Thyroid gland (tissue), 4 donors: ENCODE measurements around the gene HS6ST1. TPM values are rescaled to one million over a fixed set of nuclear protein-coding genes. Genes with fewer than 3 reads are reported as not detected.

ENCODE experiments used
- DNase-seq, 2 donors: peaks; one replicate each; pipeline ENCODE4 v3.0.0-alpha.2; 2019
- H3K27ac ChIP-seq, 3 donors: fragments of 200-600 bp; sonication (generic); 1 replicate in 2 of 3; 2 replicates in 1 of 3; pipeline ENCODE4 v1.5.1; 2016 to 2019; ENCODE audit warnings: mild to moderate bottlenecking in 1 of 3, moderate library complexity in 1 of 3
- H3K27me3 ChIP-seq: fragments of 200-600 bp; sonication (generic); one replicate; pipeline ENCODE4 v1.5.1; 2019
- H3K36me3 ChIP-seq, 2 donors: fragments of 200-600 bp; sonication (generic); one replicate each; pipeline ENCODE4 v1.5.1; 2016 to 2019
- H3K4me1 ChIP-seq, 2 donors: fragments of 200-600 bp; sonication (generic); one replicate each; pipeline ENCODE4 v1.5.1; 2017 to 2019
- H3K4me3 ChIP-seq, 3 donors: fragments of 200-600 bp; sonication (generic); replicated peaks in 1 of 3; 1 replicate in 2 of 3; 2 replicates in 1 of 3; pipeline ENCODE4 v1.5.1; 2016; ENCODE audit warnings: mild to moderate bottlenecking in 1 of 3
- H3K9me3 ChIP-seq: fragments of 200-600 bp; sonication (generic); one replicate; pipeline ENCODE4 v1.5.1; 2017
- POLR2A ChIP-seq, 2 donors: fragments of 450-650 bp; IDR thresholded peaks; one replicate each; pipeline ENCODE4 v1.6.1; 2017; ENCODE audit warnings: antibody characterized with exemption in 2 of 2, mild to moderate bottlenecking in 2 of 2, moderate library complexity in 1 of 2
- WGBS, 2 donors: methylation state at CpG; one replicate each; pipeline ENCODE4 v1.1.5; 2017; 5-methylcytosine and 5-hydroxymethylcytosine counted together
- intact Hi-C: fragments of 100-400 bp; cut with DNase I; formaldehyde crosslinking; loops from one replicate; pipeline ENCODE4 v1.15.1; 2023
- total RNA-seq, 4 donors: library from RNA; depleted of rRNA; stranded (reverse); fragments of >200 nt; gene quantifications; one replicate each; pipeline ENCODE4 v1.2.3, GENCODE V29; 2016
- TF ChIP-seq, protein P1 (sequence below), 6 experiments: fragments of 200-600 bp in 3 of 6; fragments of 450-650 bp in 3 of 6; sonication (generic) in 3 of 6; IDR thresholded peaks; one replicate each; pipeline ENCODE4 v1.5.1; 2016 to 2019; ENCODE audit warnings: antibody characterized with exemption in 6 of 6, mild to moderate bottlenecking in 2 of 6, inconsistent platforms in 1 of 6, moderate library complexity in 1 of 6

Gene HS6ST1
- total RNA-seq, 4 donors from 2014 or later, result 27.1 to 35.6 (median 32.5) TPM

DNA sequence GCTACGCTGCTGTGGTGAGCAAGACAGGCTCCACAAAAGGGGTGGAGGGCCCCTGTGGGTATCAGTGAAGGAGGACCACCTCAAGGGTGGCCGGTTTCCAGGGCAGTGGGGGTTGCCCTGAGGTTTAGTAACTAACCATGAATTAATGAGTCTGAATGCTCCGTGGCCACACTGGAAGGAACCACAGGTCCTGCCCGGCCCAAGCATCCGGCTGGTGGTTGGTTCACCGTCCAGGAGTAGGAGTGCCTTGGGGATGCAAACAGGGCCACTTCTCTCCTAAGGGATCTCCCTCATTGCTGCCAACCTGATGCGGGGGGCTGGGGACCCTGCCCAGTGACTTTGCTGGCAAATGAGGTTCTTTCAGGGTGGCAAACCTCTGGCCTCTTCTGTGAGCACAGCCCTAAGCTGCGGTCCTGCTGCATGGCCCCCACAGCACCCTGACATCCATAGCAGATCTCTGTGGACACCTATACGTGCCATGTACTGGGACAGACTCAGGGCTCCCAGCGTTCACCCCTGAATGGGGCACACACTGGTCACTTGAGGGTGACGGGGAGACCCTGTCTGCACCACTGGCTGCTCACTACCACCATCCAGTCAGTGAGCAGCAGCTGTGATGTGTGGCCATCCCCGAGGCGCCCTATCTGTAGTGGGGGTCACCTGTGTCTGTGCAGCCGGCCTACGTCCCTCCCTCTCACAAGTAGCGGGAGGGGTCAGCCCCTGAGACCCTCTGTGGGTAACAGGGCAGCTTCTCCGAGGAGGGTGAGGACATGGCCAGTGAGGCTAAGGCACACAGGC is 41.6 kb downstream of the HS6ST1 start:
- Histone ChIP-seq H3K36me3 (peaks cover 0 to 3% of the 10 kb centered on the region in 2 donors), H3K27ac (no peak overlapping the region), H3K4me1 (peaks cover 14 to 27% of the 10 kb centered on the region in 2 donors), H3K4me3 (no peak overlapping the region), H3K9me3 (no peaks in the 10 kb centered on the region), H3K27me3 (no peaks in the 10 kb centered on the region)
- no peak for DNase-seq
- TF ChIP-seq, protein P1, sequence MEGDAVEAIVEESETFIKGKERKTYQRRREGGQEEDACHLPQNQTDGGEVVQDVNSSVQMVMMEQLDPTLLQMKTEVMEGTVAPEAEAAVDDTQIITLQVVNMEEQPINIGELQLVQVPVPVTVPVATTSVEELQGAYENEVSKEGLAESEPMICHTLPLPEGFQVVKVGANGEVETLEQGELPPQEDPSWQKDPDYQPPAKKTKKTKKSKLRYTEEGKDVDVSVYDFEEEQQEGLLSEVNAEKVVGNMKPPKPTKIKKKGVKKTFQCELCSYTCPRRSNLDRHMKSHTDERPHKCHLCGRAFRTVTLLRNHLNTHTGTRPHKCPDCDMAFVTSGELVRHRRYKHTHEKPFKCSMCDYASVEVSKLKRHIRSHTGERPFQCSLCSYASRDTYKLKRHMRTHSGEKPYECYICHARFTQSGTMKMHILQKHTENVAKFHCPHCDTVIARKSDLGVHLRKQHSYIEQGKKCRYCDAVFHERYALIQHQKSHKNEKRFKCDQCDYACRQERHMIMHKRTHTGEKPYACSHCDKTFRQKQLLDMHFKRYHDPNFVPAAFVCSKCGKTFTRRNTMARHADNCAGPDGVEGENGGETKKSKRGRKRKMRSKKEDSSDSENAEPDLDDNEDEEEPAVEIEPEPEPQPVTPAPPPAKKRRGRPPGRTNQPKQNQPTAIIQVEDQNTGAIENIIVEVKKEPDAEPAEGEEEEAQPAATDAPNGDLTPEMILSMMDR (IDR thresholded peaks at IDR 0.05), result no peak
- no peak for TF ChIP-seq POLR2A (IDR thresholded peaks at IDR 0.05)
- WGBS, 2 donors, result 91 to 93% methylated on average over 9 to 17 of the region's 17 CpGs
- intact Hi-C loops, result no loop called here

DNA sequence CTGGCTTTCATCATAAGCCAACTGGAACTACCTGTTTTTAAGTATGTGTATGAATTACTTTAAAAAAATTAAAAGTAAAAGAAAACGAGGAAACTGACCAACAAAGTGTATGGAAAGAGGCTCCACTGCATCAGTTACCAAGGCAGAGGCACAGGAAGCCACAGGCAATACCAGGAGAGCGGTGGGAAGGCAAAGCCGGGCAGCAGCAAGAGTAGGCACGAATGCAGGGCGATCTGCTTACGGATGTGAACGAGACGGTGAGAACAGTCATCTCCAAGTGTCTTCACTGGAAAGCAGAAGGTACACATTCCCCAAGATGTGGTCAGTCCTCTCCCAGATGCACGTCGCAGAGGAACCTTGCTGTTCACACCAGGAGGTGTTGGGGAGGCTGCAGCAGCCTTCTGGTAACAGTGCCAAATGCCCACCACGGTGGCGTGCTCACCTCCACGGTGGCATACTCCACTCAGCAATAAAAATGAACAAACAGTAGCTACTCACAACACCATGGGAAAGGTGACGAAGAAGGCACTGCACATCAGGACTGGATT is 43.1 kb downstream of the HS6ST1 start:
- no peaks in the 10 kb centered on the region for H3K27me3 ChIP-seq
- no peak overlapping the region for H3K4me3 ChIP-seq
- H3K36me3 ChIP-seq, result peaks cover 0 to 3% of the 10 kb centered on the region in 2 donors
- H3K27ac ChIP-seq, result no peak overlapping the region
- DNase-seq, result no peak
- WGBS, 2 donors, result 96% methylated on average over 14 of the region's 14 CpGs
- intact Hi-C loops, result no loop called here
- TF ChIP-seq, protein P1 (IDR thresholded peaks at IDR 0.05), result no peak
- TF ChIP-seq POLR2A (IDR thresholded peaks at IDR 0.05), result no peak
- H3K9me3 ChIP-seq, result no peaks in the 10 kb centered on the region
- peaks cover 3 to 12% of the 10 kb centered on the region in 2 donors for H3K4me1 ChIP-seq

DNA sequence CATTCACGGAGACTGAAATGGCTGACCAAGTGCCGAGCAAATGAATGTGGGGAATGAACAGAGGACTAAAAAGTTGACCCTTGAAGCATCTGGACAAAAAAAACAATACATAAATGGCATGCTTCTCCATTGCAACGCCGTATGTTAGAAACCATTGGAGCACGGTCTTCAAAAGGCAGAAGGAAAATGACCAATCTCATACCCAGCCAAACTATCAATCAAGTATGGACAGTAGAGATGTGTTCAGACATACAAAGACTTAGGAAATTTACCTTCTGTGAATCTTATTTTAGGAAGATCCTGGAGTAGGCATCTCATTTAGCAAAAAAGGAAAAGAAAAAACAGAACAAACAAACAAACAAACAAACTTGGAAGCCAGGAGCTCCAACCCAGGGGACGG is 44.5 kb downstream of the HS6ST1 start:
- no peak for DNase-seq
- Histone ChIP-seq H3K27me3 (no peaks in the 10 kb centered on the region), H3K36me3 (peaks cover 0 to 3% of the 10 kb centered on the region in 2 donors), H3K9me3 (no peaks in the 10 kb centered on the region), H3K4me1 (peaks cover 0 to 11% of the 10 kb centered on the region in 2 donors), H3K27ac (no peak overlapping the region), H3K4me3 (no peak overlapping the region)
- TF ChIP-seq, protein P1 (IDR thresholded peaks at IDR 0.05), result no peak
- TF ChIP-seq POLR2A (IDR thresholded peaks at IDR 0.05), result no peak
- intact Hi-C loops, result no loop called here
- WGBS, 2 donors, result 84 to 94% methylated on average over 6 of the region's 6 CpGs

DNA sequence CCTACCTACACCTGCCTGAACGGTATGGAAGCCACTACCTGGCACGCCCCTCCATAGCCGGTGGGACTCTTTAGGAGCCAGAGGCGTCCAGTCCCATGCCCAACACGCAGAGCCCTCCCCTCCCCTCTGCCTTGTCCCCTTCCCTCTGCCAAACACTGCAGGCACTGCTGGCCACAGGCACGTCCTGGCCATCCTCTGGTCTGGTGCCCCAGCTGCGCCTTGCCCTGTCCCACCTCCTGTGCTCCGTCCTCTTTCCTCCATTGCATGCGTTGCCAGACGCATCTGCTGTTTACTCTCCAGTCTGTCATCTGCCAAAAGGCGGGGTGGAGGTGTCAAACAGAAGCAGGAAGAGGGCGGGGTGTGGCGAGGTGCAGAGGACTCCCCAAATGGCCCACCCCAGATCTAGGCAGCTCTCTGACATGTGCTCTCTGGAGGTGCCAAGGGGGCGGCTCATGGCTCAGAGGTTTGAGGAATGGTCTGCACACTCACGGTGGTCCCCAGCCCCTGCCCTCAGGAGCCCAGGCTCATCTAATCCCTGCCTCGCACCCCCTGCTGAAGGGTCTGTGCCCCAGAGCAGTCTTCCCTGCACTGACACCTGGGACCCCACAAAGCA is 45.1 kb downstream of the HS6ST1 start:
- no peak for DNase-seq
- H3K27ac ChIP-seq, result no peak overlapping the region

More for the DNA sequence above, 45.1 kb downstream of the HS6ST1 start:
- TF ChIP-seq, protein P1 (IDR thresholded peaks at IDR 0.05), result no peak
- no peak for TF ChIP-seq POLR2A (IDR thresholded peaks at IDR 0.05)
- no peak overlapping the region for H3K4me3 ChIP-seq
- peaks cover 0 to 11% of the 10 kb centered on the region in 2 donors for H3K4me1 ChIP-seq
- H3K9me3 ChIP-seq, result no peaks in the 10 kb centered on the region
- WGBS, 2 donors, result 82 to 87% methylated on average over 14 to 15 of the region's 16 CpGs
- intact Hi-C loops, result no loop called here
- peaks cover 0 to 3% of the 10 kb centered on the region in 2 donors for H3K36me3 ChIP-seq
- no peaks in the 10 kb centered on the region for H3K27me3 ChIP-seq
